Nephron progenitor cell (in vitro differentiated cells): ENCODE results near the gene SLC25A42.
A peak's percentile ranks its signal among the peaks of the same experiment; 100 is the strongest.

Experiments
- DNase-seq: peaks from one replicate; pipeline ENCODE4 v3.0.0; 2021
- H3K27ac Mint-ChIP-seq: 2 replicates; pipeline ENCODE4 v1.8.0; 2021; ENCODE audit warnings: mild to moderate bottlenecking, moderate library complexity, mixed read lengths
- H3K27me3 Mint-ChIP-seq: 2 replicates; pipeline ENCODE4 v1.8.0; 2021; ENCODE audit warnings: mild to moderate bottlenecking, low read depth, mixed read lengths; ENCODE audit not compliant: poor library complexity
- H3K36me3 Mint-ChIP-seq: 2 replicates; pipeline ENCODE4 v1.8.0; 2021; ENCODE audit warnings: low read depth, mixed read lengths
- H3K4me1 Mint-ChIP-seq: 2 replicates; pipeline ENCODE4 v1.8.0; 2021; ENCODE audit warnings: mixed read lengths
- H3K4me3 Mint-ChIP-seq: 2 replicates; pipeline ENCODE4 v1.8.0; 2021; ENCODE audit warnings: mild to moderate bottlenecking, moderate library complexity, mixed read lengths
- H3K9me3 Mint-ChIP-seq: 2 replicates; pipeline ENCODE4 v1.8.0; 2021; ENCODE audit warnings: mild to moderate bottlenecking, moderate library complexity, mixed read lengths
- CTCF ChIP-seq: fragments of 200-600 bp; sonication (generic); IDR thresholded peaks from 2 replicates; pipeline ENCODE4 v1.5.0; 2021; ENCODE audit warnings: antibody characterized with exemption

Gene SLC25A42

GRCh38 chr19:19094513-19094912, 30.7 kb downstream of the SLC25A42 start:
- peak overlapping the region; percentile 27 for H3K27ac Mint-ChIP-seq
- no peaks in the 10 kb centered on the region for H3K9me3 Mint-ChIP-seq
- no peak for DNase-seq
- TF ChIP-seq CTCF, result no peak
- peaks cover 27% of the 10 kb centered on the region for H3K4me1 Mint-ChIP-seq
- peaks cover 8% of the 10 kb centered on the region for H3K36me3 Mint-ChIP-seq
- H3K4me3 Mint-ChIP-seq, result no peak overlapping the region
- peaks cover 23% of the 10 kb centered on the region for H3K27me3 Mint-ChIP-seq

GRCh38 chr19:19095691-19096090, 31.9 kb downstream of the SLC25A42 start:
- TF ChIP-seq CTCF, result no peak
- H3K9me3 Mint-ChIP-seq, result no peaks in the 10 kb centered on the region
- H3K4me1 Mint-ChIP-seq, result peaks cover 33% of the 10 kb centered on the region
- H3K4me3 Mint-ChIP-seq, result no peak overlapping the region
- H3K36me3 Mint-ChIP-seq, result peaks cover 8% of the 10 kb centered on the region
- peaks cover 12% of the 10 kb centered on the region for H3K27me3 Mint-ChIP-seq
- H3K27ac Mint-ChIP-seq, result no peak overlapping the region
- no peak for DNase-seq

- Mint-ChIP-seq H3K36me3 (peaks cover 8% of the 10 kb centered on the region), H3K4me1 (peaks cover 40% of the 10 kb centered on the region), H3K27ac (peak overlapping the region; percentile 51), H3K4me3 (no peak overlapping the region), H3K27me3 (peaks cover 7% of the 10 kb centered on the region), H3K9me3 (no peaks in the 10 kb centered on the region)
- TF ChIP-seq CTCF, result no peak
- DNase-seq, result no peak
These were observed 33.1 kb downstream of the SLC25A42 start for GRCh38 chr19:19096641-19097627.

- Mint-ChIP-seq H3K4me3 (no peak overlapping the region), H3K9me3 (no peaks in the 10 kb centered on the region), H3K27ac (peak overlapping the region; percentile 54), H3K36me3 (peaks cover 12% of the 10 kb centered on the region), H3K27me3 (peaks cover 7% of the 10 kb centered on the region), H3K4me1 (peaks cover 40% of the 10 kb centered on the region)
- no peak for TF ChIP-seq CTCF
- DNase-seq, result no peak
These were observed 34.4 kb downstream of the SLC25A42 start for GRCh38 chr19:19098084-19098702.

- Mint-ChIP-seq H3K4me1 (peaks cover 38% of the 10 kb centered on the region), H3K27me3 (peaks cover 2% of the 10 kb centered on the region), H3K36me3 (peaks cover 14% of the 10 kb centered on the region), H3K4me3 (no peak overlapping the region), H3K9me3 (no peaks in the 10 kb centered on the region), H3K27ac (peak overlapping the region; percentile 54)
- DNase-seq, result no peak
- TF ChIP-seq CTCF, result no peak
These were observed 35.2 kb downstream of the SLC25A42 start for GRCh38 chr19:19098703-19099632.
